Lower leg skin (tissue), 3 donors: ENCODE measurements around the gene ERGIC1.

Source experiments
- CTCF ChIP-seq, 3 donors: fragments of 450-650 bp; IDR thresholded peaks; one replicate each; pipeline ENCODE4 v1.5.1; 2016; ENCODE audit warnings: antibody characterized with exemption in 3 of 3, mild to moderate bottlenecking in 3 of 3, moderate library complexity in 2 of 3
- POLR2A ChIP-seq, 2 donors: fragments of 450-650 bp; IDR thresholded peaks; one replicate each; pipeline ENCODE4 v1.6.1; 2016 to 2017; ENCODE audit warnings: antibody characterized with exemption in 2 of 2, mild to moderate bottlenecking in 1 of 2, moderate library complexity in 1 of 2

- TF ChIP-seq CTCF (IDR thresholded peaks at IDR 0.05) (no peak), POLR2A (IDR thresholded peaks at IDR 0.05) (no peak)
Measured at GRCh38 chr5:172890659-172891058, 56.6 kb downstream of the ERGIC1 start.
